Neuronal stem cell (in vitro differentiated cells): Measurements from ENCODE around the gene LGALS3.

Experiments used
- DNase-seq: peaks from one replicate; pipeline ENCODE4 v3.0.0-alpha.2; 2013; ENCODE audit warnings: low spot score
- H2AFZ ChIP-seq: one replicate; pipeline ENCODE4 v1.6.1; 2013; ENCODE audit warnings: mild to moderate bottlenecking, low read length, inconsistent platforms
- H2AK5ac ChIP-seq: 2 replicates; pipeline ENCODE4 v1.6.1; 2013; ENCODE audit warnings: low read depth, mild to moderate bottlenecking, inconsistent platforms, low read length, moderate library complexity, mixed read lengths
- H2BK120ac ChIP-seq: 2 replicates; pipeline ENCODE4 v1.6.1; 2013; ENCODE audit warnings: low read depth, mild to moderate bottlenecking, inconsistent platforms, low read length, moderate library complexity, mixed read lengths
- H2BK12ac ChIP-seq: one replicate; pipeline ENCODE4 v1.6.1; 2013; ENCODE audit warnings: low read length, inconsistent platforms
- H2BK15ac ChIP-seq: 2 replicates; pipeline ENCODE4 v1.6.1; 2013; ENCODE audit warnings: mild to moderate bottlenecking, low read length, inconsistent platforms, mixed read lengths
- H2BK5ac ChIP-seq: one replicate; pipeline ENCODE4 v1.6.1; 2013; ENCODE audit warnings: inconsistent platforms, mild to moderate bottlenecking, low read length, moderate library complexity
- H3K14ac ChIP-seq: one replicate; pipeline ENCODE4 v1.6.1; 2013; ENCODE audit warnings: low read length, inconsistent platforms
- H3K18ac ChIP-seq: 2 replicates; pipeline ENCODE4 v1.6.1; 2013; ENCODE audit warnings: low read length, inconsistent platforms
- H3K23ac ChIP-seq: 2 replicates; pipeline ENCODE4 v1.6.1; 2013; ENCODE audit warnings: low read depth, mild to moderate bottlenecking, mixed read lengths, low read length, inconsistent platforms; ENCODE audit not compliant: poor library complexity
- H3K27ac ChIP-seq: replicated peaks from 3 replicates; pipeline ENCODE4 v1.5.1; 2013; ENCODE audit warnings: low read length, inconsistent platforms
- H3K27me3 ChIP-seq, 3 experiments: 2 replicates each; pipeline ENCODE4 v1.6.1; 2013; ENCODE audit warnings: low read length in 3 of 3, mild to moderate bottlenecking in 2 of 3, inconsistent platforms in 1 of 3, low read depth in 1 of 3, mixed read lengths in 1 of 3, moderate library complexity in 1 of 3; ENCODE audit not compliant: control insufficient read depth in 3 of 3, insufficient read depth in 3 of 3
- H3K36me3 ChIP-seq, 2 donors: replicated peaks in 1 of 2; 2 replicates each; pipeline ENCODE4 v1.6.1; 2013; ENCODE audit warnings: low read length in 2 of 2; ENCODE audit not compliant: control insufficient read depth in 2 of 2, insufficient read depth in 2 of 2
- H3K4ac ChIP-seq: 2 replicates; pipeline ENCODE4 v1.6.1; 2013; ENCODE audit warnings: inconsistent platforms, mild to moderate bottlenecking, low read length, moderate library complexity
- H3K4me1 ChIP-seq, 2 donors: 1 replicate in 1 of 2; 2 replicates in 1 of 2; pipeline ENCODE4 v1.6.1; 2013; ENCODE audit warnings: low read length in 2 of 2, low read depth in 1 of 2; ENCODE audit not compliant: control insufficient read depth in 2 of 2, insufficient read depth in 1 of 2
- H3K4me2 ChIP-seq: one replicate; pipeline ENCODE4 v1.6.1; 2013; ENCODE audit warnings: mild to moderate bottlenecking, low read length, inconsistent platforms; ENCODE audit not compliant: insufficient read depth, poor library complexity, severe bottlenecking
- H3K4me3 ChIP-seq, 2 donors: 2 replicates each; pipeline ENCODE4 v1.5.1; 2013; ENCODE audit warnings: low read length in 2 of 2, mild to moderate bottlenecking in 2 of 2, inconsistent platforms in 1 of 2, moderate library complexity in 1 of 2
- H3K79me1 ChIP-seq: one replicate; pipeline ENCODE4 v1.6.1; 2013; ENCODE audit warnings: low read depth, mild to moderate bottlenecking, inconsistent platforms, low read length, moderate library complexity
- H3K9ac ChIP-seq: one replicate; pipeline ENCODE4 v1.6.1; 2013; ENCODE audit warnings: mild to moderate bottlenecking, low read depth, low read length, inconsistent platforms; ENCODE audit not compliant: poor library complexity
- H3K9me3 ChIP-seq, 2 donors: replicated peaks in 1 of 2; 2 replicates each; pipeline versions ENCODE3 to v1.6.1; 2013; ENCODE audit warnings: low read length in 2 of 2, mild to moderate bottlenecking in 2 of 2, inconsistent platforms in 1 of 2, low read depth in 1 of 2, mixed read lengths in 1 of 2, moderate library complexity in 1 of 2; ENCODE audit not compliant: control insufficient read depth in 2 of 2, insufficient read depth in 1 of 2
- H4K8ac ChIP-seq: one replicate; pipeline ENCODE4 v1.6.1; 2013; ENCODE audit warnings: low read depth, mild to moderate bottlenecking, inconsistent platforms, low read length, moderate library complexity
- H4K91ac ChIP-seq: one replicate; pipeline ENCODE4 v1.6.1; 2013; ENCODE audit warnings: low read length, low read depth, mild to moderate bottlenecking, inconsistent platforms; ENCODE audit not compliant: poor library complexity
- WGBS, 2 donors: extraction: QIAGEN DNeasy Blood & Tissue Kit; methylation state at CpG; one replicate each; pipeline ENCODE4 v1.1.7; 2013; ENCODE audit warnings: missing lambda C conversion rate in 2 of 2, mixed read lengths in 1 of 2; ENCODE audit not compliant: insufficient read length in 2 of 2, insufficient replicate concordance in 1 of 2; ENCODE audit errors: extremely low coverage in 2 of 2; 5-methylcytosine and 5-hydroxymethylcytosine counted together

Gene LGALS3

DNA sequence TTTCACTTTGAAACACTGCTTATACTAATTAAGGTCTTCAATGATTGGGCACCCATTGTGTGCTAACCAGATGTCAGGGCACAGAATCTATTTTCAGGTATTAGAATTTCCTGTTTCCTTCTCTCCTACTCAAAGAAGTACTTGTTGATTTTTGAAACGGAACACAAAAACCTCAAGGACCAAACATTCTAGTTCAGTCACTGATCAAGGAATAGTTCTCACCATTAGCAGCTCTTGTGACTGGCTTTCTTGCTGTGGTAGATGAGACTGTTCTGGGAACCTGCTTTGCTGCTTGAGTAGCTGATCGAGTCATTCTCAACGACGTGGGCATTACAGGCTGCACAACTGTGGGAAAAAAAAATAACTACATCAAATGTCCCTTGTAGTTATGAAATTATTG, 51.4 kb downstream of the LGALS3 start:
- Histone ChIP-seq H3K23ac (no peak overlapping the region), H3K79me1 (no peaks in the 10 kb centered on the region), H3K9ac (no peak overlapping the region), H2BK12ac (no peak overlapping the region), H3K4me2 (no peak overlapping the region), H2BK5ac (no peak overlapping the region), H3K36me3 (peaks cover 19 to 94% of the 10 kb centered on the region in 2 donors), H3K14ac (no peak overlapping the region), H4K91ac (no peak overlapping the region), H4K8ac (no peak overlapping the region), H3K4me1 (no peaks in the 10 kb centered on the region), H3K27me3 (no peaks in the 10 kb centered on the region), H3K27ac (no peak overlapping the region), H2BK120ac (no peak overlapping the region), H3K18ac (no peak overlapping the region), H2AK5ac (no peak overlapping the region), H3K9me3 (no peaks in the 10 kb centered on the region), H3K4ac (no peak overlapping the region), H2AFZ (no peak overlapping the region), H3K4me3 (no peak overlapping the region), H2BK15ac (no peak overlapping the region)
- DNase-seq, result no peak
- no CpG with 5 or more reads among the region's 4 CpGs for WGBS, 2 donors

DNA sequence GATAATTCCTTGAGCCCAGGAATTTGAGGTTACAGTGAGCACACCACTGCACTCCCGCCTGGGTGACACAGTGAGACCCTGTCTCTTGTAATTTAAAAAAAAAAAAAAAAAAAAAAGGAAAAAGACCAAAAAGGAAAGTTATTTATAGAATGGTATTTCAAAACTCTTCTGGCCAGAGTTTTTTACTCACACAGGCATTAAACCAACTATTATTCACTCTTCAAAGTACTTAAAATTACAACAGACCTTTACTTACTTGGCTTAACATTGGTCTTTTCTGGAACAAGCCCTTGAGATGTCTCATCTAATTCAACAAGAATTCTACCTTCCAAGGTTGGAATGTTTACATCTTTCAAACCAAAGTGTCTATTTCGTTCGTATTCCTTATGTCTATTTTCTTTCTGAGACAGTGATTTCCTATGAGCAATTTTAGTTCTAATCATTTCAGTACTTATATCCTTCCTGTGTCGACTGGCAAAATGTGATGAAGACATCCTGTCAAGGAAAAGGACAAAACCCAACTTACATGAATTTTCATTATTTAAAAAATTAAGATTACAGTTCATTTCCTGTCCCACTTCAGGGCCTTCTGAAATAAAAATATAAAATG, 59.7 kb downstream of the LGALS3 start:
- H3K23ac ChIP-seq, result no peak overlapping the region
- H3K79me1 ChIP-seq, result no peaks in the 10 kb centered on the region
- H3K9ac ChIP-seq, result no peak overlapping the region
- no peak overlapping the region for H3K27ac ChIP-seq
- no peak overlapping the region for H4K91ac ChIP-seq
- H3K4me1 ChIP-seq, result peaks cover 3 to 9% of the 10 kb centered on the region in 2 donors
- H3K9me3 ChIP-seq, result peaks cover 0 to 7% of the 10 kb centered on the region in 2 donors
- no peak overlapping the region for H3K18ac ChIP-seq
- H3K4me3 ChIP-seq, result no peak overlapping the region
- no peak overlapping the region for H3K4ac ChIP-seq
- H3K14ac ChIP-seq, result no peak overlapping the region
- no peak overlapping the region for H4K8ac ChIP-seq
- no peak overlapping the region for H2AFZ ChIP-seq
- no peak overlapping the region for H2BK120ac ChIP-seq
- H2BK12ac ChIP-seq, result no peak overlapping the region
- no peak overlapping the region for H2AK5ac ChIP-seq
- H3K4me2 ChIP-seq, result no peak overlapping the region
- peaks cover 6 to 51% of the 10 kb centered on the region in 2 donors for H3K36me3 ChIP-seq
- no peak overlapping the region for H2BK5ac ChIP-seq
- no peaks in the 10 kb centered on the region for H3K27me3 ChIP-seq
- WGBS, 2 donors, result no CpG with 5 or more reads among the region's 4 CpGs
- DNase-seq, result no peak
- no peak overlapping the region for H2BK15ac ChIP-seq

DNA sequence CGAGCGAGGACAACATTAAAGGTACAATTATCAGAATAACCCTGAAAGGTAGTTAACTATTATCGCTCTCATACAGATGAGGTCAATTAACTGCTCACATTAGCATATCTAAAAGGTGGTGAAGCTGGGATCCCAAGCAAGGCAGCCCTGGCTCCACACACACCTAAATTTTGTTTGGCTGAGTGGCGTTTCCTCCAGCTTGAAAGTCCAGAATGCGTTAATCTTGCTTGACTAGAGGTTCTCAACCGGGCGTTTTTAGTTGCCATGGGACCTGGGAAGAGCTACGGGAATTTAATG, 61.8 kb downstream of the LGALS3 start:
- no peaks in the 10 kb centered on the region for H3K79me1 ChIP-seq

DNA sequence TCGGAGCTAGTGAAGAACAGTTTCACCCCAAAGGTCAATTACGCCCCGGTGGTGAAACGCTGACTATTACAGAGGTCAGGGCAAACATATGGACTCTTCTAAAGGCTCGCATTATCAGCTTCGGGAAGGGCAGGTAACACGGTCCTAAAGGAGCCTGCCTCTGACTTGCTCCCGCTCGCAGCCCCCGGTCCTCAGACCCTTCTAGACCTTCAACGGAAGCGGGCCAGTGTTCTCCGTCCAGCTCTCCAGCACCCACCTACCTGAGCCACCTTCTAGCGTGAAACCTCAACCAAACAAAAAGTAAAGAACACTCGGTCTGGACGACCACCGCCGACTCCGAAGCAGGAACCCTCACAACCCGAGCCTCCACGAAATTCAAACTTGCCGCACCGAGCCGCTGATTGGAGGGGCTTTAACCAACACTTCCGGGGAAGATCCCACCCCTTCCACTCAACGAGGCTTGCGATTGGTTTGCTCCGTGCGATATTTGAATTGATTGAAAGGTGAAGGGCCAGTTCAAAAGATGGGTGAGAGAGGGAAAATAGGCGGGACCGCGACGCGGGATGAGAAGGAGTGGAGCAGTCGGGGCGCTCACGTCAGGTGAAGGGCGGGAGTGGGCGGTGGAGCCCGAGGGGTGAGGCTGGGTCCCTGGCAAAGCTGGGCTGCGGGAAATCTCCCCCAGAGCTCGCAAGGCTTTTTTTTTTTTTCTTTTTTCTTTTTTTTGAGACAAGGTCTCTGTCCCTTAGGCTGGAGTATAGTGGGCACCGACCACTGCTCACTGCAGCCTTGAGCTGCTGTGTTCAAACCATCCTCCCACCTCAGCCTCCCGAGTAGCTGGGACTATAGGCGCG, 62.4 kb downstream of the LGALS3 start, which contains the start of gene DLGAP5:
TSS of gene DLGAP5 (minus strand) at position 383 of the 851 bp plus-strand sequence. CDS start 2,406 bp downstream, outside the sequence.
- no peak within 1 kb of the TSS for H3K14ac ChIP-seq
- H3K36me3 ChIP-seq, result peaks cover 3 to 32% of the 10 kb centered on the region in 2 donors
- no peaks in the 10 kb centered on the region for H3K27me3 ChIP-seq
- H2BK15ac ChIP-seq, result no peak within 1 kb of the TSS
- peaks cover 0 to 7% of the 10 kb centered on the region in 2 donors for H3K9me3 ChIP-seq
- peak within 1 kb of the TSS; percentile 54 for H3K4me2 ChIP-seq
- peak within 1 kb of the TSS; percentile 78 for H3K9ac ChIP-seq
- no peak within 1 kb of the TSS for H4K91ac ChIP-seq
- peak within 1 kb of the TSS; percentile 93 for H3K18ac ChIP-seq
- H2AK5ac ChIP-seq, result no peak within 1 kb of the TSS
- H3K4ac ChIP-seq, result no peak within 1 kb of the TSS
- peak within 1 kb of the TSS; percentile 74 to 94 for H3K4me3 ChIP-seq
- peak within 1 kb of the TSS; percentile 82 for H3K27ac ChIP-seq
- H2BK120ac ChIP-seq, result no peak within 1 kb of the TSS
- no CpG with 5 or more reads among the region's 46 CpGs for WGBS, 2 donors
- no peak within 1 kb of the TSS for H3K23ac ChIP-seq
- H2BK5ac ChIP-seq, result no peak within 1 kb of the TSS
- no peaks in the 10 kb centered on the region for H3K79me1 ChIP-seq
- peak; percentile 94 for DNase-seq
- H2AFZ ChIP-seq, result peak within 1 kb of the TSS; percentile 83
- no peak within 1 kb of the TSS for H2BK12ac ChIP-seq
- H3K4me1 ChIP-seq, result peaks cover 3 to 9% of the 10 kb centered on the region in 2 donors
- no peak within 1 kb of the TSS for H4K8ac ChIP-seq

More for the DNA sequence above, 61.8 kb downstream of the LGALS3 start:
- Histone ChIP-seq H2BK5ac (no peak overlapping the region), H3K9ac (no peak overlapping the region), H2AFZ (peak overlapping the region; percentile 83), H3K4me1 (peaks cover 3 to 9% of the 10 kb centered on the region in 2 donors), H2BK120ac (no peak overlapping the region), H3K9me3 (peaks cover 0 to 7% of the 10 kb centered on the region in 2 donors), H4K8ac (no peak overlapping the region), H3K23ac (no peak overlapping the region), H3K4me3 (peak overlapping the region; percentile 74 to 94), H2BK12ac (no peak overlapping the region), H3K18ac (no peak overlapping the region), H3K36me3 (peaks cover 3 to 36% of the 10 kb centered on the region in 2 donors), H3K4me2 (peak overlapping the region; percentile 54), H3K4ac (no peak overlapping the region), H3K14ac (no peak overlapping the region), H2AK5ac (no peak overlapping the region), H4K91ac (no peak overlapping the region), H3K27ac (peak overlapping the region; percentile 82), H2BK15ac (no peak overlapping the region), H3K27me3 (no peaks in the 10 kb centered on the region)
- no CpG with 5 or more reads among the region's 8 CpGs for WGBS, 2 donors
- no peak for DNase-seq
